Astrocyte (in vitro differentiated cells and primary cell): ENCODE data around the gene HDC.

ENCODE experiments used
- EZH2 ChIP-seq: IDR thresholded peaks from 2 replicates; pipeline ENCODE4 v1.6.1; 2012; ENCODE audit warnings: mild to moderate bottlenecking, low read length, inconsistent platforms; ENCODE audit not compliant: insufficient read depth
- TF ChIP-seq, protein P1 (sequence below): IDR thresholded peaks from 2 replicates; pipeline ENCODE4 v1.5.1; 2011; ENCODE audit warnings: low read depth, mild to moderate bottlenecking, inconsistent platforms, low read length, moderate library complexity; ENCODE audit not compliant: insufficient read depth

GRCh38 chr15:50219820-50220219 lies 45.7 kb downstream of the HDC start:
- TF ChIP-seq, protein P1, sequence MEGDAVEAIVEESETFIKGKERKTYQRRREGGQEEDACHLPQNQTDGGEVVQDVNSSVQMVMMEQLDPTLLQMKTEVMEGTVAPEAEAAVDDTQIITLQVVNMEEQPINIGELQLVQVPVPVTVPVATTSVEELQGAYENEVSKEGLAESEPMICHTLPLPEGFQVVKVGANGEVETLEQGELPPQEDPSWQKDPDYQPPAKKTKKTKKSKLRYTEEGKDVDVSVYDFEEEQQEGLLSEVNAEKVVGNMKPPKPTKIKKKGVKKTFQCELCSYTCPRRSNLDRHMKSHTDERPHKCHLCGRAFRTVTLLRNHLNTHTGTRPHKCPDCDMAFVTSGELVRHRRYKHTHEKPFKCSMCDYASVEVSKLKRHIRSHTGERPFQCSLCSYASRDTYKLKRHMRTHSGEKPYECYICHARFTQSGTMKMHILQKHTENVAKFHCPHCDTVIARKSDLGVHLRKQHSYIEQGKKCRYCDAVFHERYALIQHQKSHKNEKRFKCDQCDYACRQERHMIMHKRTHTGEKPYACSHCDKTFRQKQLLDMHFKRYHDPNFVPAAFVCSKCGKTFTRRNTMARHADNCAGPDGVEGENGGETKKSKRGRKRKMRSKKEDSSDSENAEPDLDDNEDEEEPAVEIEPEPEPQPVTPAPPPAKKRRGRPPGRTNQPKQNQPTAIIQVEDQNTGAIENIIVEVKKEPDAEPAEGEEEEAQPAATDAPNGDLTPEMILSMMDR, result no peak
- TF ChIP-seq EZH2, result no peak
